Panc1 (cell line): Measurements from ENCODE around the gene CLASRP.

Experiments
- CTCF ChIP-seq: fragments of 450-650 bp; IDR thresholded peaks from 2 replicates; pipeline ENCODE4 v1.5.1; 2017; ENCODE audit warnings: mild to moderate bottlenecking
- SIN3A ChIP-seq: IDR thresholded peaks from 2 replicates; pipeline ENCODE4 v1.6.1; 2012; ENCODE audit warnings: low read depth, mild to moderate bottlenecking, low read length, moderate library complexity, borderline replicate concordance; ENCODE audit not compliant: insufficient read depth

GRCh38 chr19:45087531-45087930 lies 48.7 kb downstream of the CLASRP start:
- TF ChIP-seq CTCF = no peak
- TF ChIP-seq SIN3A = no peak
